ENCODE results near the gene MARCO.
"Not testable (repeated sequence)": the region's sequence is repeated elsewhere in the genome, so short reads cannot be mapped to it uniquely, and the experiment has no call there.

The MARCO gene

GRCh38 chr2:119009110-119009509 is 67.1 kb downstream of the MARCO start:
- no peak for DNase-seq

- no peak for DNase-seq
Observed at GRCh38 chr2:119010336-119010735, 68.3 kb downstream of the MARCO start.

- DNase-seq = no peak
Observed at GRCh38 chr2:119011162-119011909, 69.3 kb downstream of the MARCO start.

DNA sequence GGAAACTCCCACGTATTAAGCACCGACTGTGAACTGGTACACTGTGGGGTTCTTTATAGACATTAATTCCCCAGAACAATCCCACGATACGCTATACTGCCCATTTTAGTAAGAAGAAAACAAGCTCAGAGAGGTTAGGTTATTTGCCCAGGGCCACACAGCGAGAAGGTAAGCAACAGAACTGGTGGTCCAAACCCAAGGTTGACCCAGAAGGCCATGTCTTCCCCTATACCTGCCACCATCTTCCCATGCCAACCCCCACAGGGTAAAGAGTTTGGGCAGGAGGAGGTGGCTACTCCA is 69.9 kb downstream of the MARCO start:
- DNase-seq = no peak

DNA sequence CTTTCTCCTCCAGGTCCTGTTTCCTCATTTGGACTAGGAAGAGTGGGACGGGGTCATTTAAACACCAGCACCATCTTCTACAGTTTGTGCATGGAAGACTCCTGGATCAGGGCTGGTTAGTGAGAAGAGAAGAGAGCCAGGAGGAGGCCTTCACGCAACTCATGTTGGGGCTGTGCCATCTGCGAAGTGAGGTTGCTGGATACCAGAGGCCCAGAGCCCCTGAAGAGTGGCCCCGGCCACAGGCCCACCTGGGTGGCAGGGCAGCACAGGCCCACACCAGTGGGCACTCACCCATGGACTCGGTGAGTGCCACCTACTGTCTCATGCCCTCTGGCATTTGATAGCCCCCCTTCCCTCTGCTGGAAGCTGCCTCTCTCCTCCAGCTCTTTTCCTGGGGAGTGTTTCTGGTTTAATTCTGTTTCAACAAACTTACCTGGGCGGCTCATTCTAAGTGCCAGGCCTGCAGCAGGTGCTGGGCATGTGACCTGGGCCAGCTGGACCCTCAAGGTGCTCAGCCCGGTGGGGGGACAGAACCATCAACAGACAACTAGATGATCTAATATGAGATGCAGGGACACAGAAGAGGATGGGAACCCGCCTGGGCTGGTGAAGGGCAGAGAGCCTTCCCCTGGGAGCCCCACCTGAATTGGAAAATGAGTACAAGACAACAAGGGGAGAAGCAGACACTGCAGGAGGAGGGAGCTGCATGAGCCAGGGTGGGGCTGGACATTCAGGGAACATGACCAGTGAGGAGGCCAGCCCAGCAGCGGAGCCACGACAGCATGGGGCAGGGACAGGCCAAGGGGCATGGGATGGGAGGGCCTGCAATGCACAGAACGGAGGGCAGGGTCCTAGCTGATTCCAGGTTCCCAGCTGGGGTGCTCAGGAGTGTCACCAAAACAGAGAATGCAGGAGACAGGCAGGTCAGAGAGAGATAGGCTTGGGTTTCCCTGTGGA is 70.6 kb downstream of the MARCO start:
- no peak for DNase-seq

DNA sequence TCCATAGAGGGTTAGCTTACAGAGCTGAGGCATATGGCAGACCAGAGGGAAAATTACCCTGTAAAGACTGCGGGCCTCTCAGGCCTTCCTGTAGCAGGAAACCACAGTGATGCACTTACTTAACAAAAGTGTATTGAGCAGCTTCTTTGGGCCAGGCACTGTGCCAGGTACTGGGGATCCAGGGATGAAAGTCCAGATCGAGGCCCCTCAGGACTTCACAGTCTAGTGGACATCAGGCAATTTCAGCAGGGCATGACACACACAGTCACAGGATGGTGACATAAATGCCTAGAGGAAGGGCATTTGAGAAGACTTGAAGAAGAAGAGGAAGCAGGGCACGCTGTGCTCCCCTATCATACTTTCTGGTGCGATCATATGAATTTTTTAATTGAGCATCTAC is 71.7 kb downstream of the MARCO start:
- DNase-seq = no peak

DNA sequence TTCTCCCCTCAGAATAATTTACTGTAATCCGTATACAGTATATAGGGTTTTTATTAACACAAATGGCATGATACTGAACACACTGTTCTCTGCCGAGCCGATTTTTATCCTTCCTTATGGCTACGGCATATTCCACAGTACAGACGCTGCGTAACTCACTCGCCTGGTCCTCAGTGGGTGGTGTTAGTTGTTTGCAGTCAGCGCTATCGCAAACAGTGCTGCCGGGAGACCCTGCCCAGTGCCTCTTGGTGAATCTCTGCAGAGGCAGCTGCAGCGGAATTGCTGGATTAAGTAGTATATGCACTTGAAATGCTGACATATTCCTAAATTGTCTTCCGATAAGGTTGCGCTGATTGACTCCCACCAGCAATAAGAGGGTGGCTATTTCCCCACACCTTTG is 73.9 kb downstream of the MARCO start:
- no peak for DNase-seq

- no peak for DNase-seq
Observed at GRCh38 chr2:119019521-119019920, 77.5 kb downstream of the MARCO start.

- DNase-seq = no peak
Observed at GRCh38 chr2:119022678-119023077, 80.7 kb downstream of the MARCO start.

DNA sequence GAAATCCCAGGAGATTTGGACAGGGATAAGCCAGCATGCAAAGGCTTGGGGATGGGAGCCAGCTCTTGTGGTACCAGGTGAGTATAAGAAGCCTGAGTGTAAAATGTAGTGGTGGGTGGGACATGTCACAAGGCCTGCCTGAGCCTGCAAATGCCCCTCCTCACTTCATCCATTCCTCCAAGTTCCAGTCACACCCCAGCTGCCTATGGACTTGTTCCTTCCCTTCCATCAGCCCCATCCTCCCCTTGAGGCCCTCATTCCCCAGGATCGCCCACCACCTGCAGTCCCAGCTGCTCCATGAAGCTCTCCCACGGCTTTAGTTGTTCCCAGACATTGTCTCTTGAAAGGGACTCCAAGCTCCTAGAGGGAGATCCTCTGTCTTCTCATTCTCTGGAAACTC is 81.5 kb downstream of the MARCO start:
- DNase-seq = no peak

GRCh38 chr2:119024152-119024551 is 82.2 kb downstream of the MARCO start:
- DNase-seq = no peak

- DNase-seq = no peak
Observed at GRCh38 chr2:119024568-119024967, 82.6 kb downstream of the MARCO start.

GRCh38 chr2:119025013-119025412 is 83.0 kb downstream of the MARCO start:
- no peak for DNase-seq

DNA sequence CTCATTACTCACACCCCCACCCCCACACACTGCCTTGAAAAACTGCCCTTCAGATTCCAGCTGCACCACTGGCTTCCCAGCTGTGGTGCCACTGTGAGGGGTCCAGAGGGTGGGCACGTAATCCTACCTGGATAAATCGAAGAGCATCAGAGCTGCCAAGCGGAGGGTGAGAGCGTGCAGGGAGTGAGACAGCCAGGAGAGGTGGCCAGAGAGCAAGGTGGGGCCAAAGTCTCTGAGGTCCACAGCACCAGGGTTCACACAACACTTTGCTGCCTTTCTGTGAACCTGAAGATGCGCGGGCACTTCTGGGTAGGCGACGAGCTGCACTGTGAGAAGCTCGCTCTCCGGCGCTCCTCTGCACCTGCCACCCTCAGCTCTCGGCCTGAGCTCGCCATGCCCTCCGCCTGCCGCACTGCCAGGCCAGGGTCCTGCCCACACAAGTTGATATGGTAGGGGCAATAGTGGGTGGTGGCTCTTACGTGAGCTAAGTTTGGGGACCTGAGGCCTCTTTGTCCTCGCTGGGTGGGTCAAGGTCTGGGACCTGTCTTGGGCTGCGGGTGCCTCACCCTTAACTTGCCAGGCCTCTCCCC is 83.9 kb downstream of the MARCO start:
- no peak for DNase-seq

DNA sequence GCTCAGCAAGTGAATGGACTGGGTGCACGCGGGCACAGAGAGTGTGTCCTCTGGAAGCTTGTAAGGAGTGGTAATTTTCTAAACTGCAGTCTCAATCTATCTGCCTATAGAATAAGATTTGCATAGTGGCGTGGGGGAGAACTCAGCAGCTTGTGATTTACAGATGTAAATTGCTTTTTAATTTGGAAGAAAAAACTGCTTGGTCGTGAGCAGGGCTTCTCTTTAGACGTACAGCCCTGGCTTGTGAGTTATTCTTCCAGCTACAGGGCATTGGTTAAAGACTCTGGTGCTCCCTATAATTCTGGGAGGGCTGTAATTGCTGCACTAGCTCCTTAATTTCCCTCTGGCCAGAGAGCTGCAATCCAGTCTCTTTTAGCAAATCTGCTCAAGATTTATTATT is 84.9 kb downstream of the MARCO start:
- DNase-seq = no peak

GRCh38 chr2:119028327-119029174 is 86.6 kb downstream of the MARCO start:
- no peak for DNase-seq

DNA sequence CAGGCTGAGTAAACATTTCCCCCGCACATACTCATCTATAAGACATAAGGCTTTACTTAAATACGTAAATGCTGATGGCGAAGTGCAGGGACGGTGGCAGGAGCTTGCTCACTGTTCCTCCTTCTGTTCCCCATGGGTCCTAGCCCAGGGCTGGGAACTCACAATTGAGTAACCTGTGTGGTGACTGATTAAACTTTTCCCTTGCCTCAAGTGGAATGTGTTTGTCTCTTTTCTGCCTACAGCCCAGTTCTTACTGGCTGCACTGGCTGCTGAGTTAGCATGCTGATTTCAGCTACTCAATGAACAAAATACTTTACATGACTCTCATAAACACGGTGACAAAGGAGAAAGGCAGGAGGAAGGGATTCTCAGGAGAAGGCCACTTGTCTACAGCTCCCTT is 87.3 kb downstream of the MARCO start:
- DNase-seq = no peak

GRCh38 chr2:119037922-119038321 is 95.9 kb downstream of the MARCO start:
- not testable (repeated sequence) for DNase-seq

DNA sequence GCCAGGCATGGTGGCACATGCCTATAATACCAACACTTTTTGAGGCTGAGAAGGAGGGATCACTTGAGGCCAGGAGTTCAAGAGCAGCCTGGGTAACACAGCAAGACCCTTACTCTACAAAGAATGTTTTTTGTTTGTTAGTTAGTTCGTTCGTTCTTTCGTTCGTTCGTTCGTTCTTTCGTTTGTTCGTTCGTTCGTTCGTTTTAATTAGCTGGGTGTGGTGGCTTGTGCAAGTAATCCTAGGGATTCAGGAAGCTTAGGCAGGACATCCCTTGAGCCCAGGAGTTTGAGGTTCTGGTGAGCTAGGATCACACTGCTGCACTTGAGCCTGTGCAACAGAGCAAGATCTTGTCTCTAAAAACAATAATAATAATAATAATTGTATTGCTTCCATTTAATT is 98.7 kb downstream of the MARCO start:
- no peak for DNase-seq
